SJSA1 (cell line): ENCODE results near the gene EIF4G3. TPM values are rescaled to one million over a fixed set of nuclear protein-coding genes. Genes with fewer than 3 reads are reported as not detected.
"Not testable (repeated sequence)": the region's sequence is repeated elsewhere in the genome, so short reads cannot be mapped to it uniquely, and the experiment has no call there.

Source experiments
- DNase-seq, 2 experiments: peaks; one replicate each; pipeline ENCODE4 v3.0.0-alpha.2; 2015 to 2020; ENCODE audit warnings: low spot score in 2 of 2, low read depth in 1 of 2
- H3K27ac ChIP-seq: fragments of 250-450 bp; sonication (Bioruptor Pico); 2 replicates; pipeline ENCODE4 v1.5.1; 2020; ENCODE audit warnings: mild to moderate bottlenecking, moderate library complexity
- H3K27me3 ChIP-seq: fragments of 250-450 bp; sonication (Bioruptor Pico); replicated peaks from 2 replicates; pipeline ENCODE4 v1.5.1; 2020; ENCODE audit warnings: mild to moderate bottlenecking, moderate library complexity
- H3K36me3 ChIP-seq: fragments of 250-450 bp; sonication (Bioruptor Pico); 2 replicates; pipeline ENCODE4 v1.5.1; 2020; ENCODE audit warnings: mild to moderate bottlenecking
- H3K4me1 ChIP-seq: fragments of 250-450 bp; sonication (Bioruptor Pico); replicated peaks from 2 replicates; pipeline ENCODE4 v1.6.1; 2021; ENCODE audit warnings: mild to moderate bottlenecking
- H3K4me3 ChIP-seq: fragments of 250-450 bp; sonication (Bioruptor Pico); 2 replicates; pipeline ENCODE4 v1.5.1; 2020; ENCODE audit warnings: mild to moderate bottlenecking
- H3K9me3 ChIP-seq: fragments of 250-450 bp; sonication (Bioruptor Pico); replicated peaks from 2 replicates; pipeline ENCODE4 v1.5.1; 2020; ENCODE audit warnings: mild to moderate bottlenecking
- total RNA-seq: library from RNA; depleted of rRNA; stranded (reverse); fragments of >200 nt; shearing (Covaris generic); gene quantifications from 2 replicates; pipeline ENCODE4 v1.2.3, GENCODE V29; 2014

Gene EIF4G3
- total RNA-seq, 1 experiment from 2014 or later, result 30.2 TPM

- Histone ChIP-seq H3K27me3 (no peaks in the 10 kb centered on the region), H3K9me3 (no peaks in the 10 kb centered on the region), H3K4me1 (peaks cover 16% of the 10 kb centered on the region), H3K27ac (peak overlapping the region; percentile 1), H3K4me3 (peak overlapping the region; percentile 81), H3K36me3 (peaks cover 27% of the 10 kb centered on the region)
- DNase-seq, result peak in 1 of 2 experiments; percentile 41
These were observed 1.4 kb downstream of the EIF4G3 start for GRCh38 chr1:21175324-21175669.

- Histone ChIP-seq H3K4me1 (peaks cover 16% of the 10 kb centered on the region), H3K36me3 (peaks cover 31% of the 10 kb centered on the region), H3K27me3 (no peaks in the 10 kb centered on the region), H3K27ac (peak overlapping the region; percentile 1), H3K4me3 (peak overlapping the region; percentile 81), H3K9me3 (no peaks in the 10 kb centered on the region)
- peak in 1 of 2 experiments; percentile 28 for DNase-seq
These were observed 1.9 kb downstream of the EIF4G3 start for GRCh38 chr1:21174654-21175323.

GRCh38 chr1:21174230-21174629, 2.5 kb downstream of the EIF4G3 start:
- Histone ChIP-seq H3K27me3 (no peaks in the 10 kb centered on the region), H3K4me1 (peaks cover 16% of the 10 kb centered on the region), H3K9me3 (no peaks in the 10 kb centered on the region), H3K27ac (no peak overlapping the region), H3K36me3 (peaks cover 34% of the 10 kb centered on the region), H3K4me3 (peak overlapping the region; percentile 81)
- DNase-seq, result no peak

- peaks cover 44% of the 10 kb centered on the region for H3K36me3 ChIP-seq
- H3K27me3 ChIP-seq, DNase-seq, H3K27ac ChIP-seq, H3K9me3 ChIP-seq, H3K4me3 ChIP-seq: not testable (repeated sequence)
- H3K4me1 ChIP-seq, result peaks cover 16% of the 10 kb centered on the region
These were observed 3.6 kb downstream of the EIF4G3 start for GRCh38 chr1:21173096-21173495.

GRCh38 chr1:21170837-21171236, 5.9 kb downstream of the EIF4G3 start:
- DNase-seq, H3K27me3 ChIP-seq, H3K27ac ChIP-seq, H3K9me3 ChIP-seq, H3K4me3 ChIP-seq: not testable (repeated sequence)
- Histone ChIP-seq H3K36me3 (peaks cover 61% of the 10 kb centered on the region), H3K4me1 (peaks cover 12% of the 10 kb centered on the region)

- no peak overlapping the region for H3K27ac ChIP-seq
- H3K27me3 ChIP-seq, result no peaks in the 10 kb centered on the region
- no peak overlapping the region for H3K4me3 ChIP-seq
- no peaks in the 10 kb centered on the region for H3K9me3 ChIP-seq
- peaks cover 70% of the 10 kb centered on the region for H3K36me3 ChIP-seq
- DNase-seq, result no peak
- peaks cover 7% of the 10 kb centered on the region for H3K4me1 ChIP-seq
These were observed 8.3 kb downstream of the EIF4G3 start for GRCh38 chr1:21168444-21168843.

- Histone ChIP-seq H3K27me3 (no peaks in the 10 kb centered on the region), H3K4me1 (peaks cover 7% of the 10 kb centered on the region), H3K27ac (no peak overlapping the region), H3K4me3 (no peak overlapping the region), H3K9me3 (no peaks in the 10 kb centered on the region), H3K36me3 (peaks cover 57% of the 10 kb centered on the region)
- DNase-seq, result no peak
These were observed 11.1 kb downstream of the EIF4G3 start for GRCh38 chr1:21165646-21166045.

GRCh38 chr1:21165076-21165475, 11.6 kb downstream of the EIF4G3 start:
- Histone ChIP-seq H3K4me3 (no peak overlapping the region), H3K9me3 (no peaks in the 10 kb centered on the region), H3K27me3 (no peaks in the 10 kb centered on the region), H3K4me1 (peaks cover 7% of the 10 kb centered on the region), H3K27ac (no peak overlapping the region), H3K36me3 (peaks cover 54% of the 10 kb centered on the region)
- DNase-seq, result no peak

- peaks cover 56% of the 10 kb centered on the region for H3K36me3 ChIP-seq
- H3K27ac ChIP-seq, result no peak overlapping the region
- no peaks in the 10 kb centered on the region for H3K27me3 ChIP-seq
- peaks cover 7% of the 10 kb centered on the region for H3K4me1 ChIP-seq
- H3K9me3 ChIP-seq, result no peaks in the 10 kb centered on the region
- DNase-seq, result peak in 1 of 2 experiments; percentile 11
- no peak overlapping the region for H3K4me3 ChIP-seq
These were observed 12.4 kb downstream of the EIF4G3 start for GRCh38 chr1:21164266-21164665.

- Histone ChIP-seq H3K27me3 (no peaks in the 10 kb centered on the region), H3K4me1 (peaks cover 7% of the 10 kb centered on the region), H3K9me3 (no peaks in the 10 kb centered on the region), H3K36me3 (peaks cover 45% of the 10 kb centered on the region), H3K27ac (no peak overlapping the region), H3K4me3 (no peak overlapping the region)
- no peak for DNase-seq
These were observed 13.8 kb downstream of the EIF4G3 start for GRCh38 chr1:21162740-21163464.

GRCh38 chr1:21161842-21162241, 14.9 kb downstream of the EIF4G3 start:
- Histone ChIP-seq H3K4me3 (no peak overlapping the region), H3K36me3 (peaks cover 34% of the 10 kb centered on the region), H3K9me3 (no peaks in the 10 kb centered on the region), H3K27ac (no peak overlapping the region), H3K27me3 (no peaks in the 10 kb centered on the region), H3K4me1 (peaks cover 7% of the 10 kb centered on the region)
- DNase-seq, result no peak

GRCh38 chr1:21160263-21160796, 16.4 kb downstream of the EIF4G3 start:
- no peak for DNase-seq
- Histone ChIP-seq H3K4me1 (no peaks in the 10 kb centered on the region; the same call in 1 of the 2 replicates), H3K27me3 (no peaks in the 10 kb centered on the region), H3K4me3 (no peak overlapping the region), H3K36me3 (peaks cover 22% of the 10 kb centered on the region), H3K27ac (no peak overlapping the region), H3K9me3 (no peaks in the 10 kb centered on the region)

GRCh38 chr1:21157868-21158267, 18.8 kb downstream of the EIF4G3 start:
- Histone ChIP-seq H3K36me3 (peaks cover 14% of the 10 kb centered on the region), H3K4me1 (peaks cover 12% of the 10 kb centered on the region), H3K4me3 (no peak overlapping the region), H3K9me3 (no peaks in the 10 kb centered on the region), H3K27ac (no peak overlapping the region), H3K27me3 (no peaks in the 10 kb centered on the region)
- DNase-seq, result no peak

- H3K4me1 ChIP-seq, result peaks cover 12% of the 10 kb centered on the region
- peaks cover 14% of the 10 kb centered on the region for H3K36me3 ChIP-seq
- no peaks in the 10 kb centered on the region for H3K27me3 ChIP-seq
- no peak overlapping the region for H3K4me3 ChIP-seq
- H3K27ac ChIP-seq, result no peak overlapping the region
- H3K9me3 ChIP-seq, result no peaks in the 10 kb centered on the region
- no peak for DNase-seq
These were observed 19.6 kb downstream of the EIF4G3 start for GRCh38 chr1:21157054-21157453.
